GM21381 (cell line): Measurements from ENCODE around the gene XRRA1.
"Not testable (repeated sequence)": the region's sequence is repeated elsewhere in the genome, so short reads cannot be mapped to it uniquely, and the experiment has no call there.

ENCODE experiments used
- ATAC-seq: cut with Tn5 transposase; IDR thresholded peaks from one replicate; pipeline ENCODE4 v1.9.1; 2021; ENCODE audit warnings: mild to moderate bottlenecking, moderate library complexity; ENCODE audit not compliant: unreplicated experiment

XRRA1 gene

DNA sequence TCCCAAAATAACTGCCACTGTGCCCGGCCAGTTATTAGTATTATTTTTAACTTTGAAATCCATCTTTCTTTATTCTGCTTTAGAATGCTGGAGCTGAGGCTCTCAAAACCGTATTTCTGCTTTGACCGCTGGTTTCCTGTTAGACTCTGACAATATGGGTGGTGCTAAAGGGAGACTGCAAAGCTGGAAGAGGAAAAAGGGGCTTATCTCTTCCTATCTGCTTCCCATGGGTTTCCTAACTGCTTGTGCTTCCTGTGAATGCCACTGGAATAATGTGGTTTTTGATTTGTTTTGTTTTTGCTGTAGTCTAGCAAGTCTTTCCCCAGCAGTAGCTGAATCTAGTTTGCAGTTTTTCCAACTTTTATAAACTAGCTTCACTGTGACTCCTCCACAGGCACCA lies 43.6 kb downstream of the XRRA1 start:
- no peak for ATAC-seq

DNA sequence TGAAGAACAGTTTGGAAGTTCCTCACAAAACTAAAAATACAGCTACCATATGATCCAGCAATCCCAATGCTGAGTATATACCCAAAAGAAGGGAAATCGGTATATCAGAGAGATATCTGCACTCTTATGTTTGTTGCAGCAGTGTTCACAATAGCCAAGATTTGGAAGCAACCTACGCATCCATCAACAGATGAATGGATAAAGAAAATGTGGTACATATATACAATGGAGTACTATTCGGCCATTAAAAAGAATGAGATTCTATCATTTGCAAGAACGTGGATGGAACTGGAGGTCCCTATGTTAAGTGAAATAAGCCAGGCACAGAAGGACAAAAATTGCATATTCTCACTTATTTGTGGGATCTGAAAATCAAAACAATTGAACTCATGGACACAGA lies 46.5 kb downstream of the XRRA1 start:
- ATAC-seq: no peak

GRCh38 chr11:74896311-74896710 lies 52.6 kb downstream of the XRRA1 start:
- ATAC-seq: no peak

DNA sequence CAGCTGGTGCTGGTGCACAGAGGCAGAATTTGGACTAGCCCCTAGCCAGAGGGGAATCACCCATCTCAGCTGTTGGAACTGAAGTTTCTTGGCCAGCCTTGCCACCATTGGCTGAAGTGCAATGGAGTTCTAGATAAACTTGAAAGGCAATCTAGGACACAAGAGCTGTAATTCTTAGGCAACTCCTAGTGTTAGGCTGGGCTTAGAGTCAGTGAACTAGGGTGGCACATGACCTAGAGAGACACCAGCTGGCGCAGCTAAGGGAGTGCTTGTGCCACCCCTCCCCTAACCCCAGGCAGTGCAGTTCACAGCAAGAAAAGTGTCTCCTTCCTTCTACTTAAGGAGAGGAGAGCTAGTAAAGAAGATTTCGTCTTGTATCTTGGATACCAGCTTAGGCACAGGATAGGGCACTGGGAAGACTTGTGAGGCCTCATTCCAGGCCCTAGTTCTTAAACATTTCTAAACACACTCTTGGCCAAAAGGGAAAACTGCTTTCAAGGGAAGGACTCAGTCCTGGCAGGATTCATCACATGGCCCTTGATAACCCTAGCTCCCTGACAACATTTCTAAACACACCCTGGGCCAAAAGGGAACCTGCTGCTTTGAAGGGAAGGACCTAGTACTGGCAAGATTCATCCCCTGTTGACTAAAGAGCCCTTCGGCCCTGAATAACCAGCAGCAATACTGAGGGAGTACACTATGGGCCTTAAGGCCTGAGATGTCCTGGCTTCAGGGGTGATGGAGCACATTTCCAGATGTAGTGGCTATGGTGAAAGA lies 53.4 kb downstream of the XRRA1 start:
- no peak for ATAC-seq

DNA sequence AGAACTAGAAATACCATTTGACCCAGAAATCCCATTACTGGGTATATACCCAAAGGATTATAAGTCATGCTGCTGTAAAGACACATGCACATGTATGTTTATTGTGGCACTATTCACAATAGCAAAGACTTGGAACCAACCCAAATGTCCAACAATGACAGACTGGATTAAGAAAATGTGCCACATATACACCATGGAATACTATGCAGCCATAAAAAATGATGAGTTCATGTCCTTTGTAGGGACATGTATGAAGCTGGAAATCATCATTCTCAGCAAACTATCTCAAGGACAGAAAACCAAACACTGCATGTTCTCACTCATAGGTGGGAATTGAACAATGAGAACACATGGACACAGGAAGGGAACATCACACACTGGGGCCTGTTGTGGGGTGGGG lies 55.9 kb downstream of the XRRA1 start:
- ATAC-seq: not testable (repeated sequence)

DNA sequence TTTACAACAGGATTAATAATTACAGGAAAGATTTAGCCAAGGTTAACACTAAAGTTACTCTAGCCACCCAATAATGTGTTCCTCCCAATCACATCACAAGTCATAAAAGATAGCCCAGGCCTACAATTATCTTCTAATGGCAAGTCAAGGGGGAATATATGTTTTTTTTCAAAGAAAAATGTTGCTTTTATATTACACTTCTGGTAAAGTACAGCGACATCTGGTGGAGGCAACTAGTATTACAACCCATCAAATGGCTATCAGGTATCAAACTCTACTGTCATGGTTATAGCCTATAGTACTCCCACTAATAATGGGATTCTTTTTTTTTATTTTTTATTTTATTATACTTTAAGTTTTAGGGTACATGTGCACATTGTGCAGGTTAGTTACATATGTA lies 71.8 kb downstream of the XRRA1 start:
- ATAC-seq: no peak

GRCh38 chr11:74871037-74871436 lies 77.9 kb downstream of the XRRA1 start:
- ATAC-seq: no peak

DNA sequence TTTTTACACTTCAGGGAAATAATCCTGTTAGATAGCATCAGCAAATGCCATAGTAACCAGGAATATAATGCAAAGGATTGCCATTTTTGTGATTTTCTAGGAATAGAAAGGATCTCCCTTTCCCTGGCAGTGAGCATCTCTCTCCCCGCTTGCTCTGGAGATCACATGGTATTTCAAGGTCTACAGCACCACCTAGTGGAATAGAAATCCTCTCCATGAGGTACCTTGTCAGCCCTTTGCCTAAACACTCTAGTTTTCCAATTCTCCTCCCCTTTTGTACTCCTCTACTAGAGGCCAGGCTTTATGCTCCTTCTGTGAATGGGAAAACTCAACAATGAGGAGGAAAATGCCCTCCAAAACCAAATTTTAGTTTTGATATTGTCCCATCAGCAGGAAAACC lies 78.4 kb downstream of the XRRA1 start:
- ATAC-seq: no peak

DNA sequence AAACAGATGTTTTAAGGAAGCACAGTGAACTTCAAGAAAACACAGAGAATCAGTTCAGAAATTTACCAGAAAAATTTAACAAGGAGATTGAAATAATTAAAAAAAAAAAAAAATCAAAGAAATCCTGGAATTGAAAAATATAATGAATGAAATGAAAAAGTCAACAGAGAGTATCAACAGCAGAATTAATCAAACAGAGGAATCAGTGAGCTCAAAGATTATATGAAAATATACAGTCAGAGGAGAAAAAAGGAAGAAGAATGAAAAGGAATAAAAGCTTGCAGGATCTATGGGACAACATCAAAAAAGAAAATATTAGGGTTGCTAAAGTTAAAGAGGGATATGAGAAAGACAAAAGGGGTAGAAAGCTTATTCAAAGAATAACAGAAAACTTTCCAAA lies 82.3 kb downstream of the XRRA1 start:
- no peak for ATAC-seq

DNA sequence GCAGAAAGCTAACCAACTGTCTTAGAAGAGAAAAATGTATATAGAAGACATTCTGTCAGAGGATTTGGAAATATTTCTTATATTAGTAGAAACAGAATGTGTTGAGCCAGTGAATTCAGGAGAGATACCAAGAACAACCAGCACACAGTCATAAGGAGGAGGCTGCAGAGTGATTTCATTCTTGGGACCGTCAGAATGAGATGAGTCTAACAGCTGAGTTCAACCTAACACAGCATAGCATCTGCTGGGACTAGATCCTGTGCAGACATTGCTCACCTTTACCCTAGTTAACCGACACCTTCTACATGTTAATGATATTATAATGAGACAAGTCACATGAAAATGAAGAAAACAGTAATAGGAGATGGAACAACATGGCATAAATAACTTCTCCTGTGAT lies 85.5 kb downstream of the XRRA1 start:
- ATAC-seq: no peak

DNA sequence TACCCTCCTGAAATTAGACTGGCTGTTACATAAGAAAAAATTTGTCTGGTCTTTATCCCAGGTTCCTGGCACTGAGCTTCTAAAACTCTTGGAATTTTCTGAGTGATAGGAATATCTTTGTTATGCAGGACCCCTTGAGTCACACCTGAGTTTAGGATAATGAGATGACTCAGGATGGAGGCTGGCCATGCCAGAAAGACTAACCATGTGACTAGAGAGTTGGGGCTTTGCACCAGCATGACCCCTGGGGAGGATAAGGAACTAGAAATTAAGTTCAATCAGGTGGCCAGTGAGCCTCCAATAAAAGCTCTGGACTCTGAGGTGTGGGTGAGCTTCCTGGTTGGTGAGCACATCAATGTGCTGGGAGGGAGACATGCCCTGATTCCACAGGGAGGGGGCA lies 88.1 kb downstream of the XRRA1 start:
- no peak for ATAC-seq

DNA sequence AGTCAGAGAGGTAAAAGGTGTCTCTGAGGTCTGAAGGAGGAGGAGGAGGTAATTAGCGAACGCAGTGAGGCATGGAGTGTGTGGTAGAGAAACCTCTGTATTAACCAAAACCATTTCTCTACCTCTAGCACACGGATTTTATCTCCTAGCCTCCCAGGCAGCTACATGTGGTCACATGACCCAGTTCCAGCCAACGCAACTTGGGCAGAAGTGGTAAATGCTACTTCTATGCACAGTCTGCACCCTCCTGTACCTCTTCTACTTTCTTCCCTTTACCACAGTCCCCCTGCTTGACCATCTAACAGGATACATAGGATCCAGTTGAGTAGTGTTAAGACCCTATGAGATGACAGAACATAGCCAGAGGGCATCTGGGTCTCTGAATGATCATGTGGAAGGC lies 95.7 kb downstream of the XRRA1 start:
- no peak for ATAC-seq

DNA sequence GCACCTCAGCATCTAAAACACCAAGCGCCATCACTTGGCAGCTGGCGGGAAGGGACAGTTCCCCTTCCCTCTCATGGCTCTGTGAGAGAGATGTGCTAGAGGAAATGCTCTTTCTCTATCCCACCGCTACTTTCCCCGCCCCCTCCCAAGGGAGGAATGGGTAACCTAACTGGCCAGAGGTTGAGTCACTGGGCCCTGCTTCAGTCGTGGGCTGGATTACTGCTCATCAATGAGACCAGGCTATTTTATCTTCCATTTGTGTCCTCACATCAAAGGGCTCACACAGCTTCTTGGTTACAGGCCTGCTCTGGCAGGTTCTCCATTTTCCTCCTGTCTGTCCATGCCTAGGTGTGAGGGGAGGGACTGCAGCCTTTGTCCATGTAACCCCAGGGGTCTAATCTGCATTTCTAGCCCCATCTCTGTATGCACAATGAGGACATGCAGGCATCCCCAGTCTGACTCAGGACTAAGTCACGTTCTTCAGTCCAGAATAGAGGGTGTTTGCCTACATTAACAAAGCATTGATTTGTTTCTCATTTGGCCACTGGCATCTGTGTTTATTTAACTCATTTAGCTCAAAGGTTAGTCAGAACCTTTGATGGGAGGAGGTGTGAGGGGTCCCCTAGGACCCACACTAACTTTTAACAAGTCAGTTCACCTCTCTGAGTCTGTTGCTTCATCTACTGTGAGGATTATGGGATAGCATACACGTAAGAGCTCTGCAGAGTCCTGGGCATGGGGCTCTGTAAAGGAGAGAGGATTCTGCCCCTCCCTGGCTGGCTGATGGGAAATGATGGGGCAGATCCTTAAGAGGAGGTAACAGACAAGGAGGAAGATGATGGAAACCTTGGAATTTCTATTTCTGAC lies 99.1 kb downstream of the XRRA1 start:
- ATAC-seq: no peak

GRCh38 chr11:74847895-74848294 lies 101.0 kb downstream of the XRRA1 start:
- ATAC-seq: no peak

DNA sequence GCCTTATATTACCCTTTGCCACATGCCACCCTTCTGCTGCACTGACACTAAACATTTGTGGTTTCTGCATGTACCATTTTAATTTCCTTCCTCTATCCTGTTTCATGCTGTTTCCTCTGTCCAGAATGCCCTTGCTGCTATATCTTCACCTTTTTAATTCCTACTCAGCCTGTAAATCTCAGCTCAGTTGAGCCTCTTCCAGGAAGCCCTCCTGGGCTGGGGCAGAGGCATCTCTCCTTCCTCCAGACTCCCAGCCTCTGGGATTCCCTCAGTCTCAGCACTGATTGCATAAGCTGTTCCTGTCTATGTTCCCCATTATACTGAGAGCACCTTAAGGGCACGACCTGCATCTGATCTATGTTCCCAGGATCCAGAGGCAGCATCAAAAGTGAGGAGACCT lies 101.5 kb downstream of the XRRA1 start:
- ATAC-seq: no peak

DNA sequence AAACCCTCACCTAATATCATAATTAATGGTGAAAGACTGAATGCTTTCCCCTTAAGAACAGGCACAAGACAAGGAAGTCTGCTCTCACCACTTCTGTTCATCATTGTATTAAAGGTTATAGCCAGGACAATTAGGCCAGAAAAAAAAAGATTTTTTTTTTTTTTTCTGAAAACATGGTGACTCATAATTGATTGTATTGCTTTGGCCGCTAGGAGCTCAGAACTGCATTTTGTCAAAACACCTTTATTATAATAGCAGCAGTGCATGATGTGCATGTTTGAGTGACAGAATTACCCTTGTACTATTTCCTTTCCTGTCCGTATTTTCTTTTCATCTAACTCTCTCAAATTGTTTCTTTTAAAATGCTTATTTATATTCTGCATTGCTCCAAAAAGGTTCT lies 102.1 kb downstream of the XRRA1 start:
- ATAC-seq: no peak

- ATAC-seq: no peak
Measured at GRCh38 chr11:74845978-74846517, 102.8 kb downstream of the XRRA1 start.

DNA sequence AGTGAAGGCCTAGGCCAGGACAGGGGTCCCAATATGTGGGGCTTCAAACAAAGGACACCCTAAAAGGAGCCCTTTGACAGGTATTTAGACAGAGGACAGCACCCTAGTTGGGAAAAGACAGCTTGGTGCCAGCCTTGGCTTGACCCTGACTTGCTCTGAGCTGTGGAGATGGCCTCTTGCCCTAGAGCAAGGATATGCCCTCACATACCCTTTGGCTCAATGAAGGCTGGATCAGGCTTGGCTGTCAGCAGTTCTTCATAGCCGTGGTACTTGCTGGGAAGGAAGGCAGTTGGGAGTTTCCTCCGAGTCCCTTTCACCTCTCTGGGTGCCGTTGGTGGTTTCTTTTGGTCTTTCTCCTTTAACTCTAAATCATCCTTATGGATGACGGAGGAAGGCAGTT lies 104.0 kb downstream of the XRRA1 start:
- ATAC-seq: no peak

- no peak for ATAC-seq
Measured at GRCh38 chr11:74844072-74844471, 104.8 kb downstream of the XRRA1 start.

GRCh38 chr11:74842967-74843366 lies 105.9 kb downstream of the XRRA1 start:
- ATAC-seq: no peak

DNA sequence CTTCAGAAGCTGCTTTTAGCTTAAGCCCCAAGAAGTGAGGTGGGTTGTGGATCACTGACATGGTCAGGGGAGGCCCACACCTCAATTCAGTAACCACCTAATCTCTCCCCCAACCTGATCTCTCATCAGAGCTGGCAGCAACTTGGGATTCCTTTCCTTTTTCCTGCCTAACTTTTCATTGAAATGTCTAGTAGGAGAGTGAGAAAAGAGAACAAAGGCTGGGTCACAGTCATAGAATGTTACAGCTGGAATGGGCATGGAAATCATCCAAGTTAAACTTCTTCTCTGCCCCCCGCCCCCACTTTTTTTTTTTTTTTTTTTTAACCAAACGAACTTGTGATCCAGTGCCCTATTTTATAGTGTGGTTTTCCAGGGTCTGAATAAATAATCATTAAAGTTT lies 108.4 kb downstream of the XRRA1 start:
- no peak for ATAC-seq

- ATAC-seq: no peak
Measured at GRCh38 chr11:74839971-74840370, 108.9 kb downstream of the XRRA1 start.
